Adrenal gland (tissue), 12 donors: ENCODE measurements around the gene ACTA2. TPM values are rescaled to one million over a fixed set of nuclear protein-coding genes. Genes with fewer than 3 reads are reported as not detected.
A peak's percentile ranks its signal among the peaks of the same experiment; 100 is the strongest.

Experiments
- DNase-seq, 7 donors: peaks; one replicate each; pipeline ENCODE4 v3.0.0-alpha.2; 2019 to 2020
- H3K27ac ChIP-seq, 5 donors: fragments of 200-600 bp; sonication (generic) in 4 of 5; 1 replicate in 3 of 5; 2 replicates in 2 of 5; pipeline versions ENCODE4 v1.5.1 to v1.8.0; 2016 to 2020; ENCODE audit warnings: mild to moderate bottlenecking in 1 of 5
- H3K27me3 ChIP-seq: fragments of 200-600 bp; 2 replicates; pipeline ENCODE4 v1.8.0; 2021
- H3K36me3 ChIP-seq, 2 donors: fragments of 200-600 bp; replicated peaks in 1 of 2; 1 replicate in 1 of 2; 2 replicates in 1 of 2; pipeline versions ENCODE4 v1.5.1 to v1.8.0; 2018 to 2022
- H3K4me1 ChIP-seq, 2 donors: fragments of 200-600 bp; replicated peaks in 1 of 2; 1 replicate in 1 of 2; 2 replicates in 1 of 2; pipeline versions ENCODE4 v1.5.1 to v1.8.0; 2018 to 2021
- H3K4me3 ChIP-seq, 4 donors: fragments of 200-600 bp; sonication (generic) in 3 of 4; one replicate each; pipeline ENCODE4 v1.5.1; 2016 to 2018
- H3K9me3 ChIP-seq, 3 donors: fragments of 200-600 bp; sonication (generic) in 1 of 3; replicated peaks in 1 of 3; 1 replicate in 2 of 3; 2 replicates in 1 of 3; pipeline versions ENCODE4 v1.5.1 to v1.8.0; 2016 to 2021
- CTCF ChIP-seq, 6 experiments: fragments of 450-650 bp in 4 of 6; fragments of 200-600 bp in 2 of 6; sonication (generic) in 1 of 6; IDR thresholded peaks; 1 replicate in 5 of 6; 2 replicates in 1 of 6; pipeline versions ENCODE4 v1.5.1 to v1.8.0; 2016 to 2021; ENCODE audit warnings: antibody characterized with exemption in 6 of 6, mild to moderate bottlenecking in 2 of 6, moderate library complexity in 1 of 6
- POLR2A ChIP-seq, 2 donors: fragments of 450-650 bp; IDR thresholded peaks; one replicate each; pipeline ENCODE4 v1.6.1; 2017; ENCODE audit warnings: antibody characterized with exemption in 2 of 2, mild to moderate bottlenecking in 2 of 2, moderate library complexity in 1 of 2
- WGBS, 4 donors: extraction: QIAGEN DNeasy Blood & Tissue Kit in 2 of 4; methylation state at CpG; one replicate each; pipeline versions ENCODE4 v1.1.5 to v1.1.7; 2013 to 2017; 5-methylcytosine and 5-hydroxymethylcytosine counted together
- intact Hi-C, 2 donors: fragments of 100-400 bp; cut with DNase I; formaldehyde crosslinking; loops; one replicate each; pipeline versions ENCODE4 v1.14.1 to v1.15.0; 2022 to 2023
- polyA plus RNA-seq, 3 donors: library from polyadenylated mRNA; stranded (reverse); fragments of 200-250 nt in 2 of 3; fragments of 350-450 nt in 1 of 3; fragmentation: Illumina TruSeq in 1 of 3; extraction: RNeasy Lipid Tissue Mini Kit (QIAGEN cat#74804) in 1 of 3; gene quantifications; one replicate each; pipeline ENCODE4 v1.2.3, GENCODE V29; 2013 to 2014
- total RNA-seq, 9 donors: library from RNA; depleted of rRNA in 4 of 9; stranded (reverse); fragments of >200 nt in 4 of 9; fragments of 120-200 nt in 1 of 9; fragmentation: NEBNext Ultra II Directional in 1 of 9; extraction: Animal tissue kit (Norgen Biotek cat#: 25700) in 1 of 9; gene quantifications; one replicate each; pipeline versions ENCODE4 v1.1.0 to v1.2.4, GENCODE V29; 2013 to 2023
- donor health status: healthy with polysubstance abuse.
- donor health status: Bipolar disorder and iron deficiency.
- donor health status: DM: yes; HTN: yes; CAD: no.
- donor health status: DM: no; HTN: no; CAD: no.
- donor health status: DM: no; HTN: no; CAD: no.
- donor health status: DM: yes; HTN: yes; CAD: no.

The ACTA2 gene
- total and polyA plus RNA-seq, 12 donors: 48.5 to 529 (median 320) TPM

- 48 to 74% (median 66%) methylated on average over 2 of the region's 2 CpGs for WGBS, 4 donors
- no peak for DNase-seq
- H3K9me3 ChIP-seq: no peaks in the 10 kb centered on the region
- intact Hi-C loops: no loop called here
- TF ChIP-seq POLR2A (IDR thresholded peaks at IDR 0.05) (no peak), CTCF (IDR thresholded peaks at IDR 0.05) (no peak)
- peaks cover 28 to 59% of the 10 kb centered on the region in 2 donors for H3K4me1 ChIP-seq
- H3K36me3 ChIP-seq: no peaks in the 10 kb centered on the region
- H3K27me3 ChIP-seq: no peaks in the 10 kb centered on the region
- H3K4me3 ChIP-seq: no peak overlapping the region
- no peak overlapping the region for H3K27ac ChIP-seq
Measured at GRCh38 chr10:88983206-88983605, 30.6 kb upstream of the ACTA2 start.

GRCh38 chr10:88982366-88982765 is 29.8 kb upstream of the ACTA2 start:
- TF ChIP-seq POLR2A (IDR thresholded peaks at IDR 0.05) (no peak), CTCF (IDR thresholded peaks at IDR 0.05) (no peak)
- no peak for DNase-seq
- Histone ChIP-seq H3K4me1 (peaks cover 28 to 55% of the 10 kb centered on the region in 2 donors), H3K27ac (no peak overlapping the region), H3K9me3 (no peaks in the 10 kb centered on the region), H3K27me3 (no peaks in the 10 kb centered on the region), H3K4me3 (no peak overlapping the region), H3K36me3 (no peaks in the 10 kb centered on the region)
- WGBS, 4 donors: 67 to 83% (median 72%) methylated on average over 2 of the region's 2 CpGs
- intact Hi-C loops: no loop called here

GRCh38 chr10:88981435-88981834 is 28.9 kb upstream of the ACTA2 start:
- Histone ChIP-seq H3K4me3 (no peak overlapping the region), H3K27ac (peak overlapping the region in 3 of 5 donors; percentile 54 to 68 (median 55))
- WGBS, 4 donors: 73 to 84% (median 77%) methylated on average over 5 of the region's 5 CpGs

DNA sequence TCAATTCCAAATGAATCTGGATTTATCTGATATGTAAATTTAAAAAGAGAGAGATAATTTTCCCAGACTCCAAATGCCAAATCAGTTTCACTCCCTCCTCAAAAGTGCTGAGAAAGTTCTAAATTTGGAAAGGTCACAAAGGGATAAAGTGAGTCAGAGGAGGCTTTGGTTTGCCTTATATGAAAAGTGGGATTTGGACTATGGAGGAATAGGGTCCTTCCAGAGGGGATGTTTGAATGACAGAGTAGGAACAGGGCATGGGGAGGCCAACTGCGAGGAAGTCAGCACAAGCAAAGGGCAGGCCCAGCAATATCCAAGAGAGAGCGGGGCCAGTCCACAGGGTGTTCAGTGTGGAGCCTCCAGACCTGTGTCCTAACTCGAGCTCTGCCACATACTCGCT is 28.2 kb upstream of the ACTA2 start:
- no peaks in the 10 kb centered on the region for H3K27me3 ChIP-seq
- peak overlapping the region in 3 of 5 donors; percentile 55 to 75 (median 68) for H3K27ac ChIP-seq
- H3K9me3 ChIP-seq: no peaks in the 10 kb centered on the region
- no peak for DNase-seq
- intact Hi-C loops: no loop called here
- no peak for TF ChIP-seq CTCF (IDR thresholded peaks at IDR 0.05)
- no peak for TF ChIP-seq POLR2A (IDR thresholded peaks at IDR 0.05)
- WGBS, 4 donors: 67 to 92% (median 73%) methylated on average over 3 to 4 of the region's 4 CpGs
- H3K4me3 ChIP-seq: no peak overlapping the region
- H3K36me3 ChIP-seq: no peaks in the 10 kb centered on the region
- peaks cover 28 to 46% of the 10 kb centered on the region in 2 donors for H3K4me1 ChIP-seq

More at GRCh38 chr10:88981435-88981834, 28.9 kb upstream of the ACTA2 start:
- no peaks in the 10 kb centered on the region for H3K9me3 ChIP-seq
- TF ChIP-seq CTCF (IDR thresholded peaks at IDR 0.05) (no peak), POLR2A (IDR thresholded peaks at IDR 0.05) (no peak)
- DNase-seq: no peak
- H3K4me1 ChIP-seq: peaks cover 28 to 46% of the 10 kb centered on the region in 2 donors
- H3K36me3 ChIP-seq: no peaks in the 10 kb centered on the region
- intact Hi-C loops: no loop called here
- no peaks in the 10 kb centered on the region for H3K27me3 ChIP-seq
